SK-N-SH treated with all-trans-retinoic acid at 6 μM for 48 hours (cell line): ENCODE data around the gene PKNOX2.

Source experiments
- ARNTL ChIP-seq: fragments of 450-650 bp; formaldehyde crosslinking; IDR thresholded peaks from 2 replicates; pipeline ENCODE4 v1.5.0; 2020; ENCODE audit warnings: low read depth, mild to moderate bottlenecking, moderate library complexity, borderline replicate concordance
- BACH2 ChIP-seq: fragments of 250-450 bp; sonication (Bioruptor Pico); IDR thresholded peaks from 2 replicates; pipeline ENCODE4 v1.9.0; 2021; ENCODE audit warnings: mild to moderate bottlenecking, borderline replicate concordance
- CSDC2 ChIP-seq: fragments of 250-450 bp; sonication (Bioruptor Pico); IDR thresholded peaks from 2 replicates; pipeline ENCODE4 v1.5.0; 2020; ENCODE audit warnings: mild to moderate bottlenecking, moderate library complexity
- ESRRG ChIP-seq: fragments of 250-450 bp; sonication (Bioruptor Pico); IDR thresholded peaks from 2 replicates; pipeline ENCODE4 v1.6.1; 2021; ENCODE audit warnings: mild to moderate bottlenecking
- OSR1 ChIP-seq: fragments of 250-450 bp; sonication (Bioruptor Pico); IDR thresholded peaks from 2 replicates; pipeline ENCODE4 v1.8.0; 2022; ENCODE audit warnings: moderate library complexity, mild to moderate bottlenecking, inconsistent platforms
- SNAI2 ChIP-seq: fragments of 250-450 bp; sonication (Bioruptor Pico); IDR thresholded peaks from 2 replicates; pipeline ENCODE4 v1.5.0; 2020; ENCODE audit warnings: mild to moderate bottlenecking, moderate library complexity
- TCF4 ChIP-seq: fragments of 250-450 bp; sonication (Bioruptor Pico); IDR thresholded peaks from 2 replicates; pipeline ENCODE4 v1.8.0; 2021; ENCODE audit warnings: mild to moderate bottlenecking, moderate library complexity, borderline replicate concordance
- ZFP3 ChIP-seq: fragments of 250-450 bp; sonication (Bioruptor Pico); IDR thresholded peaks from 2 replicates; pipeline ENCODE4 v1.5.0; 2020; ENCODE audit warnings: mild to moderate bottlenecking, moderate library complexity
- ZFP30 ChIP-seq: fragments of 450-650 bp; formaldehyde crosslinking; IDR thresholded peaks from 2 replicates; pipeline ENCODE4 v1.5.0; 2022; ENCODE audit warnings: mild to moderate bottlenecking, moderate library complexity
- ZNF8 ChIP-seq: fragments of 450-650 bp; formaldehyde crosslinking; IDR thresholded peaks from 2 replicates; pipeline ENCODE4 v1.5.0; 2020; ENCODE audit warnings: mild to moderate bottlenecking, moderate library complexity
- TF ChIP-seq, protein P1 (sequence below): fragments of 250-450 bp; sonication (Bioruptor Pico); IDR thresholded peaks from 2 replicates; pipeline ENCODE4 v1.5.0; 2020; ENCODE audit warnings: mild to moderate bottlenecking, moderate library complexity
- TF ChIP-seq, protein P2 (sequence below): fragments of 250-450 bp; sonication (Bioruptor Pico); IDR thresholded peaks from 2 replicates; pipeline ENCODE4 v1.5.1; 2020; ENCODE audit warnings: low read depth, mild to moderate bottlenecking, moderate library complexity
- TF ChIP-seq, protein P3 (sequence below): fragments of 250-450 bp; sonication (Bioruptor Pico); IDR thresholded peaks from 2 replicates; pipeline ENCODE4 v1.8.0; 2020; ENCODE audit warnings: mild to moderate bottlenecking, moderate library complexity, borderline replicate concordance
- TF ChIP-seq, protein P4 (sequence below): fragments of 250-450 bp; sonication (Bioruptor Pico); IDR thresholded peaks from 2 replicates; pipeline ENCODE4 v1.5.1; 2021; ENCODE audit warnings: mild to moderate bottlenecking, moderate library complexity

DNA sequence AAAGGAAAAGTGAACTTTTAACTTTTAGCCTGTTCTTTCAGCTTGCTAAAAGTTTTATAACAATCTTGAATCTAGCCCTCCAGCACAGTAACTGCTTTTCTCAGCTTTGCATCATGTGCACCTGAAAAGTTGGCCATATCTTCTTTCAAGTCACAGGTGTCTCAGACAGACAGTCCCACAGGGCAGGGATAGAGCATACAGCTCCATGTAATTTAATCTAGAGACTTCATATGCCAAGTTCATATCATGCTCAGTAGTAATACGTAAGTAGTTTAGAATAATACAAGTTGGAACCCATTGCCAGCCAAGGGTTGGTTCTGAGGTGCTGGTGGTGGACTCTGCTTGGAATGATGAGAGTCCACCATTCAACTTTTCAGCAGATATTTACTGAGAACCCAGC lies 68.6 kb downstream of the PKNOX2 start:
- no peak for TF ChIP-seq CSDC2 (CRISPR knock-in tag)
- no peak for TF ChIP-seq TCF4 (CRISPR knock-in tag)
- no peak for TF ChIP-seq ZFP3 (CRISPR knock-in tag)
- TF ChIP-seq ZFP30 (CRISPR knock-in tag), result no peak
- no peak for TF ChIP-seq ARNTL (CRISPR knock-in tag)
- TF ChIP-seq SNAI2 (CRISPR knock-in tag), result no peak
- TF ChIP-seq, protein P1, sequence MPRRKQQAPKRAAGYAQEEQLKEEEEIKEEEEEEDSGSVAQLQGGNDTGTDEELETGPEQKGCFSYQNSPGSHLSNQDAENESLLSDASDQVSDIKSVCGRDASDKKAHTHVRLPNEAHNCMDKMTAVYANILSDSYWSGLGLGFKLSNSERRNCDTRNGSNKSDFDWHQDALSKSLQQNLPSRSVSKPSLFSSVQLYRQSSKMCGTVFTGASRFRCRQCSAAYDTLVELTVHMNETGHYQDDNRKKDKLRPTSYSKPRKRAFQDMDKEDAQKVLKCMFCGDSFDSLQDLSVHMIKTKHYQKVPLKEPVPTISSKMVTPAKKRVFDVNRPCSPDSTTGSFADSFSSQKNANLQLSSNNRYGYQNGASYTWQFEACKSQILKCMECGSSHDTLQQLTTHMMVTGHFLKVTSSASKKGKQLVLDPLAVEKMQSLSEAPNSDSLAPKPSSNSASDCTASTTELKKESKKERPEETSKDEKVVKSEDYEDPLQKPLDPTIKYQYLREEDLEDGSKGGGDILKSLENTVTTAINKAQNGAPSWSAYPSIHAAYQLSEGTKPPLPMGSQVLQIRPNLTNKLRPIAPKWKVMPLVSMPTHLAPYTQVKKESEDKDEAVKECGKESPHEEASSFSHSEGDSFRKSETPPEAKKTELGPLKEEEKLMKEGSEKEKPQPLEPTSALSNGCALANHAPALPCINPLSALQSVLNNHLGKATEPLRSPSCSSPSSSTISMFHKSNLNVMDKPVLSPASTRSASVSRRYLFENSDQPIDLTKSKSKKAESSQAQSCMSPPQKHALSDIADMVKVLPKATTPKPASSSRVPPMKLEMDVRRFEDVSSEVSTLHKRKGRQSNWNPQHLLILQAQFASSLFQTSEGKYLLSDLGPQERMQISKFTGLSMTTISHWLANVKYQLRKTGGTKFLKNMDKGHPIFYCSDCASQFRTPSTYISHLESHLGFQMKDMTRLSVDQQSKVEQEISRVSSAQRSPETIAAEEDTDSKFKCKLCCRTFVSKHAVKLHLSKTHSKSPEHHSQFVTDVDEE (CRISPR knock-in tag), result no peak
- TF ChIP-seq, protein P2, sequence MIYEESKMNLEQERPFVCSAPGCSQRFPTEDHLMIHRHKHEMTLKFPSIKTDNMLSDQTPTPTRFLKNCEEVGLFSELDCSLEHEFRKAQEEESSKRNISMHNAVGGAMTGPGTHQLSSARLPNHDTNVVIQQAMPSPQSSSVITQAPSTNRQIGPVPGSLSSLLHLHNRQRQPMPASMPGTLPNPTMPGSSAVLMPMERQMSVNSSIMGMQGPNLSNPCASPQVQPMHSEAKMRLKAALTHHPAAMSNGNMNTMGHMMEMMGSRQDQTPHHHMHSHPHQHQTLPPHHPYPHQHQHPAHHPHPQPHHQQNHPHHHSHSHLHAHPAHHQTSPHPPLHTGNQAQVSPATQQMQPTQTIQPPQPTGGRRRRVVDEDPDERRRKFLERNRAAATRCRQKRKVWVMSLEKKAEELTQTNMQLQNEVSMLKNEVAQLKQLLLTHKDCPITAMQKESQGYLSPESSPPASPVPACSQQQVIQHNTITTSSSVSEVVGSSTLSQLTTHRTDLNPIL, result no peak
- TF ChIP-seq ESRRG, result no peak
- TF ChIP-seq, protein P3, sequence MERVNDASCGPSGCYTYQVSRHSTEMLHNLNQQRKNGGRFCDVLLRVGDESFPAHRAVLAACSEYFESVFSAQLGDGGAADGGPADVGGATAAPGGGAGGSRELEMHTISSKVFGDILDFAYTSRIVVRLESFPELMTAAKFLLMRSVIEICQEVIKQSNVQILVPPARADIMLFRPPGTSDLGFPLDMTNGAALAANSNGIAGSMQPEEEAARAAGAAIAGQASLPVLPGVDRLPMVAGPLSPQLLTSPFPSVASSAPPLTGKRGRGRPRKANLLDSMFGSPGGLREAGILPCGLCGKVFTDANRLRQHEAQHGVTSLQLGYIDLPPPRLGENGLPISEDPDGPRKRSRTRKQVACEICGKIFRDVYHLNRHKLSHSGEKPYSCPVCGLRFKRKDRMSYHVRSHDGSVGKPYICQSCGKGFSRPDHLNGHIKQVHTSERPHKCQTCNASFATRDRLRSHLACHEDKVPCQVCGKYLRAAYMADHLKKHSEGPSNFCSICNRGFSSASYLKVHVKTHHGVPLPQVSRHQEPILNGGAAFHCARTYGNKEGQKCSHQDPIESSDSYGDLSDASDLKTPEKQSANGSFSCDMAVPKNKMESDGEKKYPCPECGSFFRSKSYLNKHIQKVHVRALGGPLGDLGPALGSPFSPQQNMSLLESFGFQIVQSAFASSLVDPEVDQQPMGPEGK, result no peak
- no peak for TF ChIP-seq BACH2 (CRISPR knock-in tag)
- no peak for TF ChIP-seq OSR1
- TF ChIP-seq, protein P4, sequence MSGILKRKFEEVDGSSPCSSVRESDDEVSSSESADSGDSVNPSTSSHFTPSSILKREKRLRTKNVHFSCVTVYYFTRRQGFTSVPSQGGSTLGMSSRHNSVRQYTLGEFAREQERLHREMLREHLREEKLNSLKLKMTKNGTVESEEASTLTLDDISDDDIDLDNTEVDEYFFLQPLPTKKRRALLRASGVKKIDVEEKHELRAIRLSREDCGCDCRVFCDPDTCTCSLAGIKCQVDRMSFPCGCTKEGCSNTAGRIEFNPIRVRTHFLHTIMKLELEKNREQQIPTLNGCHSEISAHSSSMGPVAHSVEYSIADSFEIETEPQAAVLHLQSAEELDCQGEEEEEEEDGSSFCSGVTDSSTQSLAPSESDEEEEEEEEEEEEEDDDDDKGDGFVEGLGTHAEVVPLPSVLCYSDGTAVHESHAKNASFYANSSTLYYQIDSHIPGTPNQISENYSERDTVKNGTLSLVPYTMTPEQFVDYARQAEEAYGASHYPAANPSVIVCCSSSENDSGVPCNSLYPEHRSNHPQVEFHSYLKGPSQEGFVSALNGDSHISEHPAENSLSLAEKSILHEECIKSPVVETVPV (CRISPR knock-in tag), result no peak
- no peak for TF ChIP-seq ZNF8 (CRISPR knock-in tag)
